ENCODE measurements around the gene ITPRIP.

The ITPRIP gene

DNA sequence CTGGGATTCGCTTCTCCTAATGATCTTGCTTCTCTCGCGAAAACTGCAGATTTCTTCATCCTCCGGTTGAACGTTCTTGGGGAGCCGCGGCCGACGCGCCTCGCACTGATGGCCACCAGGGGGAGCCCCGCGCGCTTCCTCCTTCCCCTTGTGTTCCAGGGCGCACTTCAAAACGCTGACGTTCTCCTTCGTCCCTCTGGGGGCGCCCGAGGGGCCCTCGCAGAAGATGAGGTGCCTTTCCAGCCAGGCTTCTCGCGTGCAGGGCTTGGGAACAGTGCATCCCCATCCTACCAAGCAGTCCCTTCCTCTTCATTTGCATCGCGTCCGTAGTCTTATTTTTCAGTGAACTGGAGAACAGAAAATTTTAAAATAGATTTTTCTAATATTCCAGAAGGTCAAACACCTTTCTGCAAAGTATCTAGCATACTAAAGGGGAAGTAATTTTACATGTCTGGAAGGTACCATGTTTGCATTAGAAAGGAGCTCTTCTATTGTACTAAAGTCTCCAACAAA, 46.8 kb downstream of the ITPRIP start:
- TF ChIP-seq, protein P1, sequence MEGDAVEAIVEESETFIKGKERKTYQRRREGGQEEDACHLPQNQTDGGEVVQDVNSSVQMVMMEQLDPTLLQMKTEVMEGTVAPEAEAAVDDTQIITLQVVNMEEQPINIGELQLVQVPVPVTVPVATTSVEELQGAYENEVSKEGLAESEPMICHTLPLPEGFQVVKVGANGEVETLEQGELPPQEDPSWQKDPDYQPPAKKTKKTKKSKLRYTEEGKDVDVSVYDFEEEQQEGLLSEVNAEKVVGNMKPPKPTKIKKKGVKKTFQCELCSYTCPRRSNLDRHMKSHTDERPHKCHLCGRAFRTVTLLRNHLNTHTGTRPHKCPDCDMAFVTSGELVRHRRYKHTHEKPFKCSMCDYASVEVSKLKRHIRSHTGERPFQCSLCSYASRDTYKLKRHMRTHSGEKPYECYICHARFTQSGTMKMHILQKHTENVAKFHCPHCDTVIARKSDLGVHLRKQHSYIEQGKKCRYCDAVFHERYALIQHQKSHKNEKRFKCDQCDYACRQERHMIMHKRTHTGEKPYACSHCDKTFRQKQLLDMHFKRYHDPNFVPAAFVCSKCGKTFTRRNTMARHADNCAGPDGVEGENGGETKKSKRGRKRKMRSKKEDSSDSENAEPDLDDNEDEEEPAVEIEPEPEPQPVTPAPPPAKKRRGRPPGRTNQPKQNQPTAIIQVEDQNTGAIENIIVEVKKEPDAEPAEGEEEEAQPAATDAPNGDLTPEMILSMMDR (IDR thresholded peaks at IDR 0.05; ENCODE audit: control insufficient read depth, insufficient read depth, low read depth, low read length, missing control alignments): peak; percentile 100
- H3K4me3 ChIP-seq (ENCODE audit: control insufficient read depth, low read depth, low read length): no peak overlapping the region
- DNase-seq (ENCODE audit: low read depth): no peak

- TF ChIP-seq, protein P1 (IDR thresholded peaks at IDR 0.05; ENCODE audit: control insufficient read depth, insufficient read depth, low read depth, low read length, missing control alignments): no peak
- DNase-seq (ENCODE audit: low read depth): no peak
Measured at GRCh38 chr10:104288355-104288754, 49.9 kb downstream of the ITPRIP start.

DNA sequence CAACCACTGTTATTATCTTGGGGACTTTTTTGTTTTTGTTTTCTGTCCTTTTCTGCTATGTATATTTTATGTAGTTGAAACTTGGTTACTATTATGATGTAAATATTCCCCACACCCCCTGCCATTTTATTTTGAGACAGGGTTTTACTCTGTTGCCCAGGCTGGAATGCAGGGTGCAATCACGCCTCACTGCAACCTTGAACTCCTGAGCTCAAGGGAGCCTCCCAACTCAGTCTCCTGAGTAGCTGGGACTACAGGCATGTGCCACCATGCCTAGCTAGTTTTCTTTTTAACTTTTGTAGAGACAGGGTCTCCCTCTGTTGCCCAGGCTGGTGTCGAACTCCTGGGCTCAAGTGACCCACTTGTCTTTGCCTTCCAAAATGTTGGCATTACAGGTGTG, 51.3 kb downstream of the ITPRIP start:
- no peak for DNase-seq (ENCODE audit: low read depth)
- TF ChIP-seq, protein P1 (IDR thresholded peaks at IDR 0.05; ENCODE audit: control insufficient read depth, insufficient read depth, low read depth, low read length, missing control alignments): no peak
- H3K4me3 ChIP-seq (ENCODE audit: control insufficient read depth, low read depth, low read length): no peak overlapping the region

More at GRCh38 chr10:104288355-104288754, 49.9 kb downstream of the ITPRIP start:
- no peak overlapping the region for H3K4me3 ChIP-seq (ENCODE audit: control insufficient read depth, low read depth, low read length)

GRCh38 chr10:104284846-104285245, 53.4 kb downstream of the ITPRIP start:
- H3K4me3 ChIP-seq (ENCODE audit: control insufficient read depth, low read depth, low read length): no peak overlapping the region
- no peak for DNase-seq (ENCODE audit: low read depth)
- TF ChIP-seq, protein P1 (IDR thresholded peaks at IDR 0.05; ENCODE audit: control insufficient read depth, insufficient read depth, low read depth, low read length, missing control alignments): no peak

GRCh38 chr10:104281694-104282093, 56.6 kb downstream of the ITPRIP start:
- TF ChIP-seq, protein P1 (IDR thresholded peaks at IDR 0.05; ENCODE audit: control insufficient read depth, insufficient read depth, low read depth, low read length, missing control alignments): no peak
- H3K4me3 ChIP-seq (ENCODE audit: control insufficient read depth, low read depth, low read length): no peak overlapping the region
- no peak for DNase-seq (ENCODE audit: low read depth)

GRCh38 chr10:104279550-104280259, 58.6 kb downstream of the ITPRIP start:
- no peak for DNase-seq (ENCODE audit: low read depth)
- TF ChIP-seq, protein P1 (IDR thresholded peaks at IDR 0.05; ENCODE audit: control insufficient read depth, insufficient read depth, low read depth, low read length, missing control alignments): no peak
- H3K4me3 ChIP-seq (ENCODE audit: control insufficient read depth, low read depth, low read length): no peak overlapping the region
